ENCODE measurements around the gene ANKRD23.

ANKRD23 gene

GRCh38 chr2:96830044-96830562 lies 13.7 kb downstream of the ANKRD23 start:
- Histone ChIP-seq H3K9me3 (no peaks in the 10 kb centered on the region), H3K4me3 (ENCODE audit: low read depth in 1 of 2, low read length in 1 of 2) (no peak overlapping the region), H3K4me1 (ENCODE audit: control insufficient read depth in 1 of 2, insufficient read depth in 1 of 2, low read depth in 1 of 2, low read length in 1 of 2) (no peaks in the 10 kb centered on the region), H3K36me3 (peaks cover 100% of the 10 kb centered on the region), H3K27me3 (no peaks in the 10 kb centered on the region), H3K27ac (no peak overlapping the region)
- TF ChIP-seq, protein P1, sequence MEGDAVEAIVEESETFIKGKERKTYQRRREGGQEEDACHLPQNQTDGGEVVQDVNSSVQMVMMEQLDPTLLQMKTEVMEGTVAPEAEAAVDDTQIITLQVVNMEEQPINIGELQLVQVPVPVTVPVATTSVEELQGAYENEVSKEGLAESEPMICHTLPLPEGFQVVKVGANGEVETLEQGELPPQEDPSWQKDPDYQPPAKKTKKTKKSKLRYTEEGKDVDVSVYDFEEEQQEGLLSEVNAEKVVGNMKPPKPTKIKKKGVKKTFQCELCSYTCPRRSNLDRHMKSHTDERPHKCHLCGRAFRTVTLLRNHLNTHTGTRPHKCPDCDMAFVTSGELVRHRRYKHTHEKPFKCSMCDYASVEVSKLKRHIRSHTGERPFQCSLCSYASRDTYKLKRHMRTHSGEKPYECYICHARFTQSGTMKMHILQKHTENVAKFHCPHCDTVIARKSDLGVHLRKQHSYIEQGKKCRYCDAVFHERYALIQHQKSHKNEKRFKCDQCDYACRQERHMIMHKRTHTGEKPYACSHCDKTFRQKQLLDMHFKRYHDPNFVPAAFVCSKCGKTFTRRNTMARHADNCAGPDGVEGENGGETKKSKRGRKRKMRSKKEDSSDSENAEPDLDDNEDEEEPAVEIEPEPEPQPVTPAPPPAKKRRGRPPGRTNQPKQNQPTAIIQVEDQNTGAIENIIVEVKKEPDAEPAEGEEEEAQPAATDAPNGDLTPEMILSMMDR (IDR thresholded peaks at IDR 0.05), result no peak

DNA sequence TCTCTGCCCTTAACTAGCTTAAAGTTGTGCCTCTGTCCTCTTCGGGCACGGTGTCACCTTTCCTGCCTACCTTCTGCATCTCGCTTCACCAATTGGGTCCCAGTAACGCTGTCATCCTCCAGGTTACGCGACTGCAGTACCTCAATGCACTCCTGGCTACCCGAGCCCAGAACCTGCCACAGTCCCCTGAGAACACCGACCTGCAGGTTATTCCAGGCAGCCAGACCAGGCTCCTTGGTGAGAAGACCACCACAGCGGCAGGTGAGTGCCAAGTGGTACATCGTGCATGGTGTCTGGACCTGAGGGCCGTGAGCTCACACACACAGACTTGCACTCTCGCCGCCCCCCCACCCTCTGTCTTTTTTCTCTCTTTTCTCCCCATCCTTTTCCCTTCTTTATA lies 14.9 kb downstream of the ANKRD23 start:
- Histone ChIP-seq H3K4me1 (ENCODE audit: control insufficient read depth in 1 of 2, insufficient read depth in 1 of 2, low read depth in 1 of 2, low read length in 1 of 2) (no peaks in the 10 kb centered on the region), H3K27ac (no peak overlapping the region), H3K9me3 (no peaks in the 10 kb centered on the region), H3K27me3 (no peaks in the 10 kb centered on the region), H3K36me3 (peaks cover 100% of the 10 kb centered on the region), H3K4me3 (ENCODE audit: low read depth in 1 of 2, low read length in 1 of 2) (no peak overlapping the region)
- TF ChIP-seq, protein P1 (IDR thresholded peaks at IDR 0.05), result no peak

DNA sequence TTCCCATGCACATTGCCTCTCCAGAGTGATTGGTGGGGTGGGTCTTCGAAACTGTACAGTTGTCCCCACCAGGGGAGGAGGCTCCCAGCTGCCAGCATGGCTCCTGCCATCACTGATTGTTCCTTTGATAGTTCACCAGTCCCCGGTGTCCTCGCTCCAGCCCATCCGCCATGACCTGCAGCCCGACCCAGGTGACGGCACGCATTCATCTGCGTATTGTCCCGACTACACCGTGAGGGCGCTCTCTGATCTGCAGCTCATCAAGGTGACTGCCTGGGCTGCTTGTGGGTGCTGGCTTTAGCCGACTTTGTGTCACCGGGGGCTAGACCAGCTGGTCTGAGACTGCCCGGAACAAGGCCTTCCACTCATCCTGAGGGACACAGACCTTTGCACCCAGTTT lies 15.4 kb downstream of the ANKRD23 start:
- Histone ChIP-seq H3K36me3 (peaks cover 100% of the 10 kb centered on the region), H3K27me3 (no peaks in the 10 kb centered on the region), H3K27ac (no peak overlapping the region), H3K4me1 (ENCODE audit: control insufficient read depth in 1 of 2, insufficient read depth in 1 of 2, low read depth in 1 of 2, low read length in 1 of 2) (no peaks in the 10 kb centered on the region), H3K4me3 (ENCODE audit: low read depth in 1 of 2, low read length in 1 of 2) (no peak overlapping the region), H3K9me3 (no peaks in the 10 kb centered on the region)
- TF ChIP-seq, protein P1 (IDR thresholded peaks at IDR 0.05), result no peak

GRCh38 chr2:96826546-96827278 lies 17.1 kb downstream of the ANKRD23 start:
- no peak overlapping the region for H3K27ac ChIP-seq
- H3K9me3 ChIP-seq, result no peaks in the 10 kb centered on the region
- no peaks in the 10 kb centered on the region for H3K27me3 ChIP-seq
- H3K36me3 ChIP-seq, result peaks cover 91% of the 10 kb centered on the region
- TF ChIP-seq, protein P1 (IDR thresholded peaks at IDR 0.05), result no peak
- no peak overlapping the region for H3K4me3 ChIP-seq (ENCODE audit: low read depth in 1 of 2, low read length in 1 of 2)
- no peaks in the 10 kb centered on the region for H3K4me1 ChIP-seq (ENCODE audit: control insufficient read depth in 1 of 2, insufficient read depth in 1 of 2, low read depth in 1 of 2, low read length in 1 of 2)

DNA sequence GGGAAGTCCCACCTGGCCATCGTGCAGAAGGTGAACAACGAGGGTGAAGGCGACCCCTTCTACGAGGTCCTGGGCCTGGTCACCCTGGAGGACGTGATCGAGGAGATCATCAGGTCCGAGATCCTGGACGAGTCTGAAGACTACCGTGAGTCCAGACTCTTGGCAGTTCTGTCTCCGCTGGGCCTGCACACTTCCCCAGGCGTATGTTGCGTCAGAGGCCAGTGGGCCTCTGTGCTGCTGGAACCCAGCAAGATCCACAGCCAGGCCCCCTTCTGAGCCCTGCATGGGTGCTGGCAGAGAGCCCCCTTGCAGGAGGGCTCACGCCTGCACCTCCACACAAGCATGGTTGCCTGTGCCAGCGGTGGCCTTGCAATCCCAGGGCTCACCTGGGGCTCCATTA lies 18.8 kb downstream of the ANKRD23 start:
- H3K27me3 ChIP-seq, result no peaks in the 10 kb centered on the region
- TF ChIP-seq, protein P1 (IDR thresholded peaks at IDR 0.05), result no peak
- no peaks in the 10 kb centered on the region for H3K9me3 ChIP-seq
- no peak overlapping the region for H3K4me3 ChIP-seq (ENCODE audit: low read depth in 1 of 2, low read length in 1 of 2)
- H3K36me3 ChIP-seq, result peaks cover 74% of the 10 kb centered on the region
- no peaks in the 10 kb centered on the region for H3K4me1 ChIP-seq (ENCODE audit: control insufficient read depth in 1 of 2, insufficient read depth in 1 of 2, low read depth in 1 of 2, low read length in 1 of 2)
- no peak overlapping the region for H3K27ac ChIP-seq
